NB4 (cell line): ENCODE measurements around the gene GPR78.

ENCODE experiments used
- CTCF ChIP-seq: IDR thresholded peaks from one replicate; pipeline ENCODE4 v1.5.1; 2012; ENCODE audit warnings: low read depth, low read length
- MAX ChIP-seq: IDR thresholded peaks from 2 replicates; pipeline ENCODE4 v1.6.1; 2011; ENCODE audit warnings: low read depth, low read length
- MYC ChIP-seq: IDR thresholded peaks from 2 replicates; pipeline ENCODE4 v1.6.1; 2011; ENCODE audit warnings: low read depth, low read length
- POLR2A ChIP-seq: IDR thresholded peaks from 2 replicates; pipeline ENCODE4 v1.6.1; 2011; ENCODE audit warnings: mild to moderate bottlenecking; ENCODE audit not compliant: insufficient read length; ENCODE audit errors: extremely low read depth

- TF ChIP-seq CTCF = no peak
- TF ChIP-seq POLR2A = no peak
- TF ChIP-seq MYC = no peak
- no peak for TF ChIP-seq MAX
Measured at GRCh38 chr4:8599091-8599460, 18.9 kb downstream of the GPR78 start.
